ENCODE data around the gene TOLLIP. TPM values are rescaled to one million over a fixed set of nuclear protein-coding genes. Genes with fewer than 3 reads are reported as not detected.
"Not testable (repeated sequence)": the region's sequence is repeated elsewhere in the genome, so short reads cannot be mapped to it uniquely, and the experiment has no call there.

The TOLLIP gene
- total RNA-seq, result 128 TPM

- ATAC-seq (peak; percentile 78), DNase-seq (ENCODE audit: low spot score) (peak; percentile 98)
Measured at GRCh38 chr11:1309498-1310317, at the start of gene TOLLIP. TSS of gene TOLLIP (minus strand) at chr11:1309632. CDS start at chr11:1309498, 134 bp downstream.

- ATAC-seq, result not testable (repeated sequence)
Measured at GRCh38 chr11:1358931-1359330, 49.5 kb upstream of the TOLLIP start.

GRCh38 chr11:1358286-1358685 lies 48.9 kb upstream of the TOLLIP start:
- ATAC-seq, result peak; percentile 56
- DNase-seq (ENCODE audit: low spot score), result no peak

More at GRCh38 chr11:1358931-1359330, 49.5 kb upstream of the TOLLIP start:
- not testable (repeated sequence) for DNase-seq (ENCODE audit: low spot score)

- DNase-seq (ENCODE audit: low spot score) (no peak), ATAC-seq (no peak)
Measured at GRCh38 chr11:1356478-1356960, 47.1 kb upstream of the TOLLIP start.

GRCh38 chr11:1356007-1356435 lies 46.6 kb upstream of the TOLLIP start:
- no peak for ATAC-seq
- DNase-seq (ENCODE audit: low spot score), result no peak

GRCh38 chr11:1354125-1354938 lies 44.9 kb upstream of the TOLLIP start:
- no peak for ATAC-seq
- DNase-seq (ENCODE audit: low spot score), result no peak

GRCh38 chr11:1353383-1354124 lies 44.1 kb upstream of the TOLLIP start:
- ATAC-seq, result no peak
- DNase-seq (ENCODE audit: low spot score), result no peak

- DNase-seq (ENCODE audit: low spot score), result no peak
- ATAC-seq, result no peak
Measured at GRCh38 chr11:1352696-1353382, 43.4 kb upstream of the TOLLIP start.

GRCh38 chr11:1351278-1351937 lies 42.0 kb upstream of the TOLLIP start:
- ATAC-seq (no peak), DNase-seq (ENCODE audit: low spot score) (no peak)

- ATAC-seq (no peak), DNase-seq (ENCODE audit: low spot score) (no peak)
Measured at GRCh38 chr11:1350086-1350725, 40.8 kb upstream of the TOLLIP start.

GRCh38 chr11:1349327-1350041 lies 40.1 kb upstream of the TOLLIP start:
- ATAC-seq (no peak), DNase-seq (ENCODE audit: low spot score) (no peak)

GRCh38 chr11:1348796-1349326 lies 39.4 kb upstream of the TOLLIP start:
- no peak for DNase-seq (ENCODE audit: low spot score)
- ATAC-seq, result no peak

GRCh38 chr11:1348146-1348795 lies 38.8 kb upstream of the TOLLIP start:
- DNase-seq (ENCODE audit: low spot score) (no peak), ATAC-seq (no peak)

- DNase-seq (ENCODE audit: low spot score); ATAC-seq: not testable (repeated sequence)
Measured at GRCh38 chr11:1347411-1347999, 38.1 kb upstream of the TOLLIP start.

- ATAC-seq (no peak), DNase-seq (ENCODE audit: low spot score) (no peak)
Measured at GRCh38 chr11:1346669-1347390, 37.4 kb upstream of the TOLLIP start.

GRCh38 chr11:1345737-1346513 lies 36.5 kb upstream of the TOLLIP start:
- ATAC-seq (no peak), DNase-seq (ENCODE audit: low spot score) (peak; percentile 30)

Data from left lobe of liver (tissue), 2 donors.